AG04449 (cell line): ENCODE measurements around the gene TFB2M.
"Not testable (repeated sequence)": the region's sequence is repeated elsewhere in the genome, so short reads cannot be mapped to it uniquely, and the experiment has no call there.

Experiments used
- CTCF ChIA-PET: fragments of 350-600 bp; formaldehyde crosslinking; extraction: SDS; loops from one replicate; lab custom pipeline; 2021; ENCODE audit warnings: antibody characterized with exemption; lab: Yijun Ruan, JAX
- POLR2A ChIA-PET: fragments of 400-600, 350-600 bp; formaldehyde crosslinking; extraction: SDS; loops from one replicate; lab custom pipeline; 2020; ENCODE audit warnings: antibody characterized with exemption, inconsistent platforms; lab: Yijun Ruan, JAX
- DNase-seq: peaks from one replicate; pipeline ENCODE4 v3.0.0-alpha.2; 2010; ENCODE audit warnings: low read depth, low spot score
- H3K4me3 ChIP-seq: 2 replicates; pipeline ENCODE4 v1.5.1; 2011; ENCODE audit warnings: low read depth, mild to moderate bottlenecking, control low read depth, low read length
- CTCF ChIP-seq: IDR thresholded peaks from one replicate; pipeline ENCODE4 v1.5.1; 2011; ENCODE audit warnings: mild to moderate bottlenecking, moderate library complexity, low read length, control low read depth, inconsistent platforms; ENCODE audit not compliant: insufficient read depth; ENCODE audit errors: missing control alignments

The TFB2M gene

DNA sequence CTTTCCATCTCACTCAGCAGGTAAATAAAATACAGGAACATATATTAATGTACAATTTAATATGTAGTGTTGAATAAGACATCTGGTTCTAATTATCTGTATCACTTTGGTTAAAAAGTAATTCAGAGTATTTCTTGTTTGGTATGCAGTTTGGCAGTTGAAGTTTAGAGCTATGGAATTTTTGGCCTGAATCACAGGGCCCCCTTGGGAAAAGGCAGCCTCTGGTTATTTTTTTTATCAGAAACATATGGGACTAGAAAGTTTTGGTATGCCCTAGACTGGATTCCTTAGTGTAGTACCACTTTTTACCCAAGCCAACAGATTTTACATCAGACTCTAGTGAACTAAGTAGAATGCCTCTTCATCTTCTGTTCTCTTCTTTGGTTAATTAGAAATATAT, 26.6 kb upstream of the TFB2M start:
- POLR2A ChIA-PET, result interaction anchor here (1.2 kb wide), 1 partner anchor 17 kb away, joined by 4 read pairs; no protein-coding TSS in a partner anchor
- peak; percentile 91 for DNase-seq
- TF ChIP-seq CTCF, result no peak
- no peak overlapping the region for H3K4me3 ChIP-seq
- CTCF ChIA-PET, result interaction anchor here (1.1 kb wide), 1 partner anchor 26 kb away, joined by 3 read pairs; the partner anchor contains the start of gene CNST

DNA sequence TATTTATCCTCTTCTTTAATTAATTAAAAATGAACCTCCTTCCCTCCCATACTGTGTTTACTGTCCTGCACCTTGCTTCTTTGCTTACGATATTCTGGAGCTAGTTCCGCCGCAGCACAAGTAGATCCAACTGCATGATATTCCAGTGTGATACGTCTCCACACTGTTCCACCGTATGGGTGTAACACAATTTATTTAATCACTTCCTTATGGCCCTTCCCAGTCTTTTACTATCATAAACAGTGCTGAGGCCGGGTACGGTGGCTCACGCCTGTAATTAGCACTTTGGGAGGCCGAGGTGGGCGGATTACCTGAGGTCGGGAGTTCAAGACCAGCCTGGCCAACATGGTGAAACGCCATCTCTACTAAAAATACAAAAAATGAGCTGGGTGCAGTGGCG, 25.9 kb upstream of the TFB2M start:
- no peak for DNase-seq
- H3K4me3 ChIP-seq, result no peak overlapping the region
- ChIA-PET POLR2A (interaction anchor here (1.2 kb wide), 1 partner anchor 17 kb away, joined by 4 read pairs; no protein-coding TSS in a partner anchor), CTCF (no interaction called here)
- TF ChIP-seq CTCF, result no peak

DNA sequence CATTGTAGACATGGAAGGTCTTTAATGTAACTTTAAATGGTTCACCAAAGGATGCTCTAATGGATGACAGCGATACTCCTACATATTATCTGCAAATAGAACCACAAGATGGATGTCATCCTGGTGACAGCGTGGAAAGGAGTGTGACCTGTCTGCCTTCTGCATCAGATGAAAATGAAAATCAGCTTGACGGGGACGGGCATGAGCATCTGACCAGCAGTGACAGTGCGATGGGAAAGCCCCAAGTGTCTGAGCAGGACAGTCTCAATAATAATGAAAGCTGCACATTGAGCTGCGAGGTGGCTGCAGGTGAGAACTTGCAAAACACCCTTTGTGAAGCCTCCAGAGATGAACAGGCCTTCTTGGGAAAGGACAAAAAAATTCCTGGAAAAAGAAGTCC, 25.4 kb upstream of the TFB2M start:
- CTCF ChIA-PET, result no interaction called here
- no peak for DNase-seq
- POLR2A ChIA-PET, result no interaction called here
- H3K4me3 ChIP-seq, result no peak overlapping the region
- TF ChIP-seq CTCF, result no peak

- no peak for TF ChIP-seq CTCF
- CTCF ChIA-PET, result no interaction called here
- POLR2A ChIA-PET, result no interaction called here
- no peak for DNase-seq
- H3K4me3 ChIP-seq, result no peak overlapping the region
These were observed 25.0 kb upstream of the TFB2M start for GRCh38 chr1:246591047-246591446.

- H3K4me3 ChIP-seq, CTCF ChIA-PET, DNase-seq, POLR2A ChIA-PET: not testable (repeated sequence)
These were observed 23.9 kb upstream of the TFB2M start for GRCh38 chr1:246589919-246590318.

DNA sequence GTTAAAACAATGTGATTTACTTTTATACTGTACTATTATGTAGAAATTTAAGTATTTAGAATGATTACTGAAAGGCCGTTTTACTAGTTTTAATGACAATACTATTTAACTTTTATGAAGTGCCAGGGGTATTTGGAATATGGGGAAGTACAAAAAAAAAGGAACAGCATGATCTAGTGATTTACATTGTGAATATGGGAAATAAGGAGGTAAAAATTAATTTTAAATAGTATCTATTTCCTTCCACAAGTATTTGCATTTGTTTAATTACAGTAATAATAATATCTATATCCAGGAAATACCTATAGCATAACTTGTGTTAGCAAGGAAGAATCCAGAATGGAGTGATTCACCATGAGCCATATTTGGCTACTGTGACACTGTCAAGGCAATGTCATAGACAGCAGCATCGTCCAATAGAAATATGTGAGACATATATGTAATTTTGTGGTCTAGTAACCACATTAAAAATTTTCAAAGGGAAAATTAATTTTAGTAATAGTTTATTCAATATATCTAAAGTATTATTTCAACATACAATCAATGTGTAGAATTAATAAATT, 22.2 kb upstream of the TFB2M start:
- ChIA-PET CTCF (no interaction called here), POLR2A (no interaction called here)
- no peak for DNase-seq
- no peak for TF ChIP-seq CTCF
- H3K4me3 ChIP-seq, result no peak overlapping the region

- POLR2A ChIA-PET, result no interaction called here
- TF ChIP-seq CTCF, result no peak
- no peak overlapping the region for H3K4me3 ChIP-seq
- no peak for DNase-seq
- CTCF ChIA-PET, result interaction anchor here (1.7 kb wide), 1 partner anchor 21 kb away, joined by 5 read pairs; no protein-coding TSS in a partner anchor
These were observed 21.5 kb upstream of the TFB2M start for GRCh38 chr1:246587606-246588005.
